Measurements from ENCODE around the gene PEX7.
"Not testable (repeated sequence)": the region's sequence is repeated elsewhere in the genome, so short reads cannot be mapped to it uniquely, and the experiment has no call there.

PEX7 gene

DNA sequence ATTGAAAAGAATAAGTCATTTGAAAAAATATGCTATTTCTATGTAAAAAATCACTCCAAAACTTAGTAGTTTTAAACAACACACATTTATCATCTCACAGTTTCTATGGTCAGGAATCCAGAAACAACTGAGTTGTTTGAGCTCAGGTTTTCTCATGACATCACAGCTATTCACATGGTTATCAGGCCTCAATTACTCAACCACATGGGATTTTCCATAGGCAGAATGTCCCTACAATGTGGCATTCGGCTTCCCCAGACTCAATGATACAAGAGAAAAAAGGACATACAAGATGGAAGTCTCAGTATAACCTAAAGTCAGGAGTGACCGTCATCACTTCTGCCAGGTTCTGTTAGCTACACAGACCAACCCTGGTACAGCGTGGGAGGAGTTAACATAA is 96.3 kb downstream of the PEX7 start:
- DNase-seq: no peak

DNA sequence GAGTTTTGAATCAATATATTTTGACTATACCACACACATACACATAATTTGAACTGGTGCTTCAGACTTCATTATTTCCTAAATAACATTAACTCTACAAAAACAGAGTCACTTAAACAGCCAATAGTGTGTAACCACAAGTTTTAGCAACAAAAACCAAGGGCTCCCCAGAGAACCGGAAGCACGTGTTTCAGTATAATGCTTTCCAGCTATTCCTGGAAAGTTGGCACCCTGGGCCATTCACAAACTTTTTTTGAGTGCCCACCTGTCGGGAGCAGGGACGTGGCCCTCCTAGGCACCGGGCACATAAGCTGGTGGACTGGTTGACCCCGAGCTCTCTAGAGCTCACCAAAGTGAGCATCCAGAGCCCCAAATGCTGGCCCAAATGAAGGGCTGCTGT is 97.8 kb downstream of the PEX7 start:
- DNase-seq: no peak

GRCh38 chr6:136920671-136921380 is 98.4 kb downstream of the PEX7 start:
- peak in 1 of 6 experiments; percentile 17 for DNase-seq

DNA sequence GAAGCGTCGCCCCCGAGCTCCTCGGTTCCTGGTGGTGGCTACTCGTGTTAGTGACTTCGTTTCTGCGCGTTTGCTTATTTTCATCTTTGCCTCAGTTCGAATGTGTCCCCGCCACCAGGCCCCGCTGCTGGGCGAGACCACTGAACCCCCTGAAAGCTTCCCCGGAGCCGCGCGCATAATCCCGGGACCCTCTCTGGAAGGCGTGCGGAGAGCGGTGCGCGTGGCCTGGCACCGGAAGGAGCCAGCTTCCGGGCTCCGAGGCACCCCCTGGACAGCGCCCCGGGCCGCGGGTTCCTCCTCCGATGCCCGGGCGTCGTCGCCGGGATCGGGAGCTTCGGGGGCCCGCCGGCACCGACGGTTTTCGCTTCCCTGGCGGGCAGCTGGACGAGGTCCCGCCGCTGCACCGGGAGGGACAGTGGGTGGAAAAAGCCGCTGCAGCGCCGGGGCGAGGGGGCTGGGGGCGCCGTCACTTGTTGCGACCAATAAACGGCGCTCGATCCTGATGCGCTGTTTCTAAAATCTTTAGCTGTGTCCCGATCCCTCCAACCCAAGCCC is 99.1 kb downstream of the PEX7 start:
- DNase-seq: no peak

GRCh38 chr6:136921936-136922684 is 99.7 kb downstream of the PEX7 start, which contains the start of gene SLC35D3:
Gene SLC35D3, plus strand, starts transcription at chr6:136922301. Its CDS starts 128 bp downstream, at chr6:136922429.
- peak in 2 of 6 experiments; percentile 12 to 13 for DNase-seq

DNA sequence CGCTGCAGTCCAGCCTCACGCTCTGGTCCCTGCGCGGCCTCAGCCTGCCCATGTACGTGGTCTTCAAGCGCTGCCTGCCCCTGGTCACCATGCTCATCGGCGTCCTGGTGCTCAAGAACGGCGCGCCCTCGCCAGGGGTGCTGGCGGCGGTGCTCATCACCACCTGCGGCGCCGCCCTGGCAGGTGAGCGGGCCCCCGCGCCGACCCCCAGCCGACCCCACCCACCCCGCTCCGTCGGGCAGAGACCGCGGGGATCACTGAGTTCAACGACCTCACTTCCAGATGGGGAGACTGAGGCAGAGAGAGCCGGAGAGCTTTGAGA is 100.3 kb downstream of the PEX7 start:
- no peak for DNase-seq

DNA sequence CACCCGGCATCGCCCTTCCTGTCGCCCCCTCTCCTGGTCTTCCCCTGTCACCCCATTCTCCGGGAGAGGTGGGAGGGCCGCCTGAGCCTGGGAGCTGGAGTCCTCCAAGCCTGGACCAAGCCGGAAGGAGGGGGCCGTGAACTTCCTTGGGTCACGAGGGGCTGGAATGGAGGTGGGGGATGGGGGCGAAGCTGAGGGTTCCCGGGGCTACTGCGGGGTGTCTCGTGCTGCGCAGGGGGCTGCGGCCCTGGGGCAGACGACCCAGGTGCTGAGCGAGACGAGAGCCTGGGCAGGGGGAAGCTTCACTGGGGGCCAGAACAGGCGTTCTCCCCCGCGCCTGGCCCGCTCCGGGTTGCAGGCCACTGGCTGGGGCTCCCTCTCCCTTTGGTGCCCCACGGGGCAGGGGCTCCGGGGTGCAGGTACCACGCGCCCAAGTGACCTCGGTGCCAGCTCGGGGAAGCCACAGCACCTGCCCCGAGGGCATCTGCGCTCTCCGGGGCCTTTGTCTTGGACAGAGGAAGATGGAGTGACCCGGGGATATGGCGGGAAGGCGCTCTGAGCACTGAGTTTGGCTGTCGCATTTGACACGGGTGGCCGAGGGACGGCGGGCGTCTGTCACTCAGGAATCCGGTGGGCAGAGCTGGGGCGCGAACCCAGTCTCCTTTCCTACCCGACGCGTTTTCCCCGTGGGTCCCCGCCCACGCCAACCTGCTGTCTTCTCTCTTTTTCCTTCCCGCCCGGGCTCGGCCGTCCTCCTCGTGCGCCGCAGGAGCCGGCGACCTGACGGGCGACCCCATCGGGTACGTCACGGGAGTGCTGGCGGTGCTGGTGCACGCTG is 100.9 kb downstream of the PEX7 start:
- no peak for DNase-seq

- DNase-seq: no peak
These were observed 101.7 kb downstream of the PEX7 start for GRCh38 chr6:136923954-136924673.

DNA sequence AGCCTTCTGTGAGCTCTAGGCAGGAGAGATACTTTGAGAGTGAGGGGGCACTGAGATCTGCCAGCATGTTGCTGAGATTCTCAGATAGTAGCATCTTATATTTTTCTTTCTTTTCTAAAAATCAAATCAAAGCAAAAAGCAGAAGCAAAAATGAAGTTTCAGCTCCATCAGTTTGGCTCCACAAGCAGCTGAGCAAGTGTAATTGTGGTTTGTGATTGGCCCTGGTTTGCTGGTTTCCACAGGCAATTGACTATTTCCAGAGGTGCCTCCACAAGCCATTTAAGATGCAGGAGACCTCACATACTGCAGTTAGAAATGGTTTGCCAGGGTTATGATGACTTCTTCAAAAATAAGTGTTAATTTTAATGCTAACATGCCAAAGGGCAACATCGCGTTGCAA is 104.0 kb downstream of the PEX7 start:
- no peak for DNase-seq

GRCh38 chr6:136927292-136927691 is 104.9 kb downstream of the PEX7 start:
- DNase-seq: peak in 2 of 6 experiments; percentile 18 to 21

- no peak for DNase-seq
These were observed 108.1 kb downstream of the PEX7 start for GRCh38 chr6:136930528-136930927.

DNA sequence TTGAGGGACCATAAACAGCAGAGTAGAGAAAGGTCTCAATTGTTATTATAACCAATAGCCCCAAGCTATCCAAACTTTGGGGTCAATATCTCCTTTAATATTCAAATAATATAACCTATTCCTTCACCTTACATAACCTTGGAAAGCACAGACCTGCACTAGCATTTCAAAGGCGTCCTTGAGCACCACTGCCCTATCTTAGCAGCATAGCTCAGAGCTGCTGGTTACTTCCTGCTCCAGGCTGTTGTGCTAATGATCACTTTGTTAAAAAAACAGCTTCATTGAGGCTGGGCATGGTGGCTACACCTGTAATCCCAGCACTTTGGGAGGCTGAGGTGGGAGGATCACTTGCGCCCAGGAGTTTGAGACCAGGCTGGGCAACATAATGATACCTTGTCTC is 110.2 kb downstream of the PEX7 start:
- no peak for DNase-seq

GRCh38 chr6:136945072-136945471 is 122.7 kb downstream of the PEX7 start:
- DNase-seq: no peak

- no peak for DNase-seq
These were observed 123.3 kb downstream of the PEX7 start for GRCh38 chr6:136945711-136946121.

DNA sequence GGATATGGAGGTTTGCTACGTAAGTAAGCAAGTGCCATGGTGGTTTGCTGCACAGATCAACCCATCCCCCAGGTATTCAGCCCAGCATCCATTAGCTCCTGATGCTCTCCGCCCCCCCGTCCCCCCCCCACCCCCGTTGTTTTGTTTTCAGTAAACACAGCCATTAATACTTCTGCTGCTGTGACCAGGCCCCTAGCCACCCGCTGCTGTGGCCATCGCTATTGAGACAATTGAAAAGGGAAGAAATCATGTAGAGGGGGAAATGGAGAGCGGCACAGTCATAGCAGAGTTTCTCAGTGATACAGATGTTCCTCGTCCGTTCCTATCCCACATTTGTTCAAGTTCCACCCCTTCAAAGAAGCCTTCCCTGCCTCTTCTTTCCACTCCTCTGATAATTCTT is 124.6 kb downstream of the PEX7 start:
- DNase-seq: no peak

DNA sequence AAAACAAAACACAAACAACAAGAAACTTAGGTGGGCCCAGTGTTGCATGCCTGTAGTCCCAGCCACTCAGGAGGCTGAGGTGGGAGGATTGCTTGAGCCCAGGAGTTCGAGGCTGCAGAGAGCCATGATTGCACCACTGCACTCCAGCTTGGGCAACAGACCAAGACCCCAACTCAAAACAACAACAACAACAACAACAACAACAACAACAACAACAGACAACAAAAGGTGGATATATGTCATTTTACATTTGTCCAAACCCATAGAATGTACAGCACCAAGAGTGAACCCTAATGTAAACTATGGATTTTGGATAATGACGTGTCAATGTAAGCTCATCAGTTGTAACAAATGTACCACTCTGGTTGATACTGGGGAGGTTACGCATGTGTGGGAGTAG is 127.6 kb downstream of the PEX7 start:
- DNase-seq: not testable (repeated sequence)

DNA sequence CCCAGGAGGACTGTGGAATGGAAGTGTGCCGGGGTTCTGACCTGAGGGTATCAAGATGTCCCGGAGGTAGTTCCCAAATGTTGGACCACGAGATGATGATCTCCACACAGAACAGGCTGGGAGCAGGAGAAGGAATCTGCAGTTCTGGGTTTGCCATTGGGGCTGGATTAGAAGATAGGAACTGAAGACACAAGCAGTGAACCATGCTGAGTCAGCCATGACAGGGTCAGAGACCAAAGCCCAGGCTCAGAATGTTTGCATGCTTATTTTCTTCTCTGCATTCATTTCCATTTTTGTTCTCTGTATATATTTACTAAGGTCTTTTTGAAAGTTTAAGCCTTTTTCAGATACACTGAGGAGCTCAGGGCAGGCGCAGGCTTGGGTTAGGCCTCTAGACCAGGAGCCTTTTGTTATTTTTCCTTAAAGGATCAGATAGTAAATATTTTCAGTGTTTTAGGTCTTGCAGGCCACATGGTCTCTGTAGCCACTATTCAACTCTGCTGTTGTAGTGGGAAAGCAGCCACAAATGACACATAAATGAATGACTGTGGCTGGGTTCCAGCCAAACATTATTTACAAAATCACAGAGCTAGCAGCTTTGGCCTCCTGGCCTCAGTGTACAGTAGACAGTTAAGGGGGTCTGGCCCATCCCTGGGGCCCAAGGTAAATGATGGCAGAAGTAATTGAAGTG is 128.2 kb downstream of the PEX7 start:
- no peak for DNase-seq

DNA sequence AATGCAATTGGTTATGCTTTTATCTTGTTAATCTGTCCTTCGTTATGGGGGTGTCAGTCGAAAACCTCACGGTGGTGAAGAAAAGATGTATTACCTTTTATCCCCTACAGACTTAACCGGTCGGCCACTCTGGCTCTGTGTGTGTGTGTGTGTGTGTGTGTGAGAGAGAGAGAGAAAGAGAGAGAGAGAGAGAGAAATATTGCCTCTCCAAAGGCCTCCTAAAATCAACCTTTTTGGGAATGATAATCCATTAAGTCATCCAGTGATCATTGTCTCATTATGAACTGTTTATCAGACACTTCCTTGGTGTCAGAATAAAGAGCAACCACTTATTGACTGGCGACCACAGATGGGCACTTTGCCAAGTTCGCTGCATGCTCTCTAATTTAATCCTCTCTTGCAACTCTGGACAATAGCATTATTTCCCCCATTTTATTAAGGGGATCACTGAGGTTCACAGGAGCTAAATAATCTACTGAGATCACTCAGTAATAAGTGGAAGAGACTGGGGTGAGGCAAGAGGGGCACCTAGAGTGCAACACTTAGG is 130.4 kb downstream of the PEX7 start:
- no peak for DNase-seq

DNA sequence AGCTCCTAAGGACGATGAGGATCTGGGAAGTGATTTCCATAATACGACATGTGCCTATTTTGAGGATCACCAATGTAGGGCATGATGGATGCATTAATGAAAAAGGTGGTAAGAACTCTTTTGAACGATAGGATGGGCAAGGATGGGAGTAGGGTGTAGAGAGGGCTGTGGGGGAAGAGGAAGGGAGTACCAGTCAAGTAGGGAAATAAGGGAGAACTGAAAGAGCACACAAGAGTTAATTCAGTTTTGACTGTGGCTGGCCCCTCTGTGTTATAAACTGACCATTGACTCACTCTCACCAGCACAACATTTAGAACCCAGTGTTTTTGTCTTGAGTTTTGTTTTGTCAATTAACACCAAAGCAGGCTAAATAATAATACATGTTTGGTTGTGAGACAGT is 132.7 kb downstream of the PEX7 start:
- no peak for DNase-seq

GRCh38 chr6:136956590-136957544 is 134.5 kb downstream of the PEX7 start:
- DNase-seq: peak in 1 of 6 experiments; percentile 4
